LNCAP (cell line): ENCODE measurements around the gene SNX13.

Experiments used
- CTCF ChIP-seq: fragments of 450-650 bp; IDR thresholded peaks from 2 replicates; pipeline ENCODE4 v1.5.1; 2017; ENCODE audit warnings: mild to moderate bottlenecking

Gene SNX13

DNA sequence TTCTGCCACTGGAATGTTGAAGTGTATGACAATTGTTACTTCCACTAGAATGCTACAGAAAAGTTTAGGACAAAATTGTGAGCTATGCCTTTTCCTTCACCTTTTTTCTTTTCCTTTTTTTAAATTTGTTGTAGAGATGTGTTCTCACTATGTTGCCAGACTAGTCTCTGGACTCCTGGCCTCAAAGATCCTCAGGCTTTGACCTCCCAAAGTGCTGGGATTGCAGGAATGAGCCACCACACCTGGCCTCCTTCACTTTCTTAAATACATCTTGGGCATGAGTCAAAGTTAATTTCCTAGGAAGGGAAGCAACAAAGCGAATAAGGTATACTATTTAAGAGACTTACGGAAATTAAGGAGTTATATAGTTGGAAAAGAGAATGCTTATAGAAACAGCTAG lies 2.7 kb upstream of the SNX13 start:
- no peak for TF ChIP-seq CTCF

DNA sequence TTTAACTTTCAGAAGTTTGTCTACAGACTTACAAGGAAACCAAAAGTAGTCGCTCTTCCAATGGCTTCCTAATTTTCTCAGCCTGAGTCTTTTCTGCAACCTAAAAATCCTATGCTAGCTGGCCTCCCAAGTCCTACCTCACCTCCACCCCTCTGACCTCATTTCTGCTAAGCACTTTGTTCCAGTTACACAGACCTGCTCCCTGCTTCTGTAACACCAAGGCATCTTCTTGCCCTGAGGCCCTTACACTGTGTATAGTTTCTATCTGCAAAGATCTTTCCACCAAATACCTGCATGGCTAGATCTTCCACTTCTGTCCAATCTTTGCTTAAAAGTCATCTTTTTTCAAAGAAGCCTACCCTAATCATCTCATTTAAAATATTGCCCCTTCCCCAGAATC lies 1.9 kb upstream of the SNX13 start:
- TF ChIP-seq CTCF = no peak

DNA sequence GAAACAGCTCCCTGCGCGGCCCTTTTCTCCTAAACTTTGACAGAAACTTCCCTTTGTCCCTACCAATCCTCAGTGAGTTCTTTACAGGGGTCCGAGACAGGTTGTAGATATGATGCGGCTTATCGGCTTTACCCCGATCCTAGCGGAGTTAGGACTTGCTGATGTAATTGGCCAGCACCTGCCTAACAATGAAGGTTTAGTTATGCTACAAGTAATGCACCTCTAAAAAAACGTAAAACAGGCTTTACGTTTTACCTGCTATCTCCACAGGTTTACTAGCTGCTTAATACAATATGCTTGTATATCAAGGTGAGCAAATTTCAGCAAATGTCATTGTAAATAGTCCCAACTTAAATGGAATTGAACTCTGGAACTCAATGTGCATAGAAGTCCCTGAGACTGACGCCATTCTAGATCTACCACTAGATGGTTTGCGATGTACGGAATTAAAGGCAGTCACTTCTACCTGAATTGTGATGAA lies 697 bp upstream of the SNX13 start:
- TF ChIP-seq CTCF = no peak

DNA sequence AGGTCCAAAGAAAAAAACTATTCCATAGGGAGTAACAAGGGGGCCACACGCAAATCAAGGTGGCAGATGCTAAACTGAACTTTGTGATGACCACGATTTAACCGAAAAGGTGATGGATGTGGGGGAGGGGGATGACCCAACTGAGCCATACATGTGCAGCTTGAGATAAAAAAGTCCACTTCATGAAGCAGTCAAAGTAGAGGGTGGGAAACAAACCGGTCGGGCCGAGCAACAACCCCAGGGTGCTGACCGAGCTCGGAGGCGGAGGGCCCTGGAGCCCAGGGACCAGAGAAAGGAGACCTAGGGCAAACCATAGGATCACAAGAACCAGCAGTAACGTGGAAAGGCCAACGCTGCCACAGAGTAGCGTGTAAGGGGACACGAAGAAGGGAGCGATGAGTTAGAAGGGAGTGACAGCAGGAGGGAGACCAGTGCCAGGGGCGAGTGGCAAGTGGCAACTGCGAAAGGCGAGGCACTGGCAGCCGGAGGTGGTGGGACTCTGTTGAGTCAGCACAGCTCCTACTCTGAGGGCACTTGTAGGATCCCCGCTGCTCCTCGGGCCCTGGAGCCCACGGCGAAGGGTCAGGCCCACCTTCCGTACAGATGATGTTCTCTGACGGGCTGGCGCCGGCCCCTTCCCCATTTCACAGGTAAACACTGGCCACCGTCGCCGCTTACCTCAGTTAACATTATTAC lies 540 bp downstream of the SNX13 start:
- TF ChIP-seq CTCF = no peak

- TF ChIP-seq CTCF = no peak
These were observed 1.1 kb downstream of the SNX13 start for GRCh38 chr7:17939211-17939605.

GRCh38 chr7:17937506-17938120 lies 2.7 kb downstream of the SNX13 start:
- TF ChIP-seq CTCF = no peak

- TF ChIP-seq CTCF = no peak
These were observed 4.0 kb downstream of the SNX13 start for GRCh38 chr7:17936321-17936720.
